ENCODE data around the gene UCK2.

UCK2 gene

GRCh38 chr1:165902565-165902964 is 75.2 kb downstream of the UCK2 start:
- DNase-seq, result no peak

GRCh38 chr1:165903672-165904071 is 76.3 kb downstream of the UCK2 start:
- DNase-seq, result peak; percentile 89

GRCh38 chr1:165904948-165905347 is 77.5 kb downstream of the UCK2 start:
- no peak for DNase-seq

- DNase-seq, result no peak
These were observed 78.4 kb downstream of the UCK2 start for GRCh38 chr1:165905853-165906252.

GRCh38 chr1:165907256-165907857 is 79.9 kb downstream of the UCK2 start:
- peak; percentile 52 for DNase-seq

- DNase-seq, result no peak
These were observed 83.5 kb downstream of the UCK2 start for GRCh38 chr1:165910764-165911421.

- no peak for DNase-seq
These were observed 84.3 kb downstream of the UCK2 start for GRCh38 chr1:165911609-165912281.

- no peak for DNase-seq
These were observed 85.2 kb downstream of the UCK2 start for GRCh38 chr1:165912638-165913037.

- DNase-seq, result peak; percentile 77
These were observed 86.9 kb downstream of the UCK2 start for GRCh38 chr1:165914136-165914798.

GRCh38 chr1:165915480-165915879 is 88.1 kb downstream of the UCK2 start:
- no peak for DNase-seq

- no peak for DNase-seq
These were observed 88.5 kb downstream of the UCK2 start for GRCh38 chr1:165915932-165916348.

- DNase-seq, result no peak
These were observed 89.8 kb downstream of the UCK2 start for GRCh38 chr1:165917166-165917565.

GRCh38 chr1:165924117-165924516 is 96.7 kb downstream of the UCK2 start:
- no peak for DNase-seq

- DNase-seq, result no peak
These were observed 98.2 kb downstream of the UCK2 start for GRCh38 chr1:165925498-165926079.

- no peak for DNase-seq
These were observed 99.8 kb downstream of the UCK2 start for GRCh38 chr1:165927169-165927568.

- peak; percentile 67 for DNase-seq
These were observed 100.8 kb downstream of the UCK2 start for GRCh38 chr1:165928075-165928731.

GRCh38 chr1:165930961-165931360 is 103.5 kb downstream of the UCK2 start:
- DNase-seq, result no peak

- DNase-seq, result no peak
These were observed 106.2 kb downstream of the UCK2 start for GRCh38 chr1:165933446-165934170.

- DNase-seq, result no peak
These were observed 109.1 kb downstream of the UCK2 start for GRCh38 chr1:165936542-165936941.

GRCh38 chr1:165937829-165938228 is 110.4 kb downstream of the UCK2 start:
- DNase-seq, result no peak

GRCh38 chr1:165938844-165939243 is 111.4 kb downstream of the UCK2 start:
- no peak for DNase-seq

- DNase-seq, result no peak
These were observed 114.1 kb downstream of the UCK2 start for GRCh38 chr1:165941531-165941930.

All from fibroblast of skin of back (primary cell).